GM13977 (cell line): Measurements from ENCODE around the gene RCAN1.
"Not testable (repeated sequence)": the region's sequence is repeated elsewhere in the genome, so short reads cannot be mapped to it uniquely, and the experiment has no call there.

ENCODE experiments used
- DNase-seq: peaks from one replicate; pipeline ENCODE4 v3.0.0; 2012; ENCODE audit warnings: low spot score
- CTCF ChIP-seq: IDR thresholded peaks from 2 replicates; pipeline ENCODE4 v1.5.1; 2012; ENCODE audit warnings: mild to moderate bottlenecking, control low read depth; ENCODE audit not compliant: insufficient read depth; ENCODE audit errors: extremely low read depth, missing control alignments
- in situ Hi-C: fragments of 300-500 bp; cut with MboI; formaldehyde crosslinking; loops from one replicate; pipeline ENCODE4 v1.12.0; 2022; ENCODE audit warnings: low sequenced_read_pairs, low pct_unique_long_range_greater_than_20kb, mixed read lengths, inconsistent platforms; ENCODE audit not compliant: unreplicated experiment

The RCAN1 gene

GRCh38 chr21:34609244-34609932 is 5.5 kb downstream of the RCAN1 start:
- in situ Hi-C loops = loop anchor here (25.0 kb wide), 1 partner anchor 697 kb away; the partner anchor contains the start of gene ATP5PO
- TF ChIP-seq CTCF = no peak
- no peak for DNase-seq

- in situ Hi-C loops = loop anchor here (25.0 kb wide), 1 partner anchor 695 kb away; the partner anchor contains the start of gene ATP5PO
Measured at GRCh38 chr21:34607376-34607775, 7.5 kb downstream of the RCAN1 start.

GRCh38 chr21:34606621-34607020 is 8.3 kb downstream of the RCAN1 start:
- in situ Hi-C loops = loop anchor here (25.0 kb wide), 1 partner anchor 694 kb away; the partner anchor contains the start of gene ATP5PO
- no peak for TF ChIP-seq CTCF
- no peak for DNase-seq

More at GRCh38 chr21:34607376-34607775, 7.5 kb downstream of the RCAN1 start:
- DNase-seq = not testable (repeated sequence)

- no peak for TF ChIP-seq CTCF
- DNase-seq = no peak
- in situ Hi-C loops = loop anchor here (25.0 kb wide), 1 partner anchor 694 kb away; the partner anchor contains the start of gene ATP5PO
Measured at GRCh38 chr21:34606051-34606450, 8.9 kb downstream of the RCAN1 start.

- in situ Hi-C loops = loop anchor here (25.0 kb wide), 1 partner anchor 693 kb away; the partner anchor contains the start of gene ATP5PO
- DNase-seq = not testable (repeated sequence)
Measured at GRCh38 chr21:34604956-34605355, 10.0 kb downstream of the RCAN1 start.

GRCh38 chr21:34604556-34604955 is 10.4 kb downstream of the RCAN1 start:
- no peak for DNase-seq
- no peak for TF ChIP-seq CTCF
- in situ Hi-C loops = loop anchor here (25.0 kb wide), 1 partner anchor 692 kb away; the partner anchor contains the start of gene ATP5PO

- TF ChIP-seq CTCF = no peak
- in situ Hi-C loops = loop anchor here (25.0 kb wide), 1 partner anchor 691 kb away; the partner anchor contains the start of gene ATP5PO
- no peak for DNase-seq
Measured at GRCh38 chr21:34603710-34604057, 11.2 kb downstream of the RCAN1 start.
